NCI-H2227 (cell line): Measurements from ENCODE around the gene PTPRF.
A peak's percentile ranks its signal among the peaks of the same experiment; 100 is the strongest.
"Not testable (repeated sequence)": the region's sequence is repeated elsewhere in the genome, so short reads cannot be mapped to it uniquely, and the experiment has no call there.

Experiments
- DNase-seq: peaks from one replicate; lab custom pipeline; 2025; ENCODE audit not compliant: unreplicated experiment; lab: John Stamatoyannopoulos, UW

PTPRF gene

DNA sequence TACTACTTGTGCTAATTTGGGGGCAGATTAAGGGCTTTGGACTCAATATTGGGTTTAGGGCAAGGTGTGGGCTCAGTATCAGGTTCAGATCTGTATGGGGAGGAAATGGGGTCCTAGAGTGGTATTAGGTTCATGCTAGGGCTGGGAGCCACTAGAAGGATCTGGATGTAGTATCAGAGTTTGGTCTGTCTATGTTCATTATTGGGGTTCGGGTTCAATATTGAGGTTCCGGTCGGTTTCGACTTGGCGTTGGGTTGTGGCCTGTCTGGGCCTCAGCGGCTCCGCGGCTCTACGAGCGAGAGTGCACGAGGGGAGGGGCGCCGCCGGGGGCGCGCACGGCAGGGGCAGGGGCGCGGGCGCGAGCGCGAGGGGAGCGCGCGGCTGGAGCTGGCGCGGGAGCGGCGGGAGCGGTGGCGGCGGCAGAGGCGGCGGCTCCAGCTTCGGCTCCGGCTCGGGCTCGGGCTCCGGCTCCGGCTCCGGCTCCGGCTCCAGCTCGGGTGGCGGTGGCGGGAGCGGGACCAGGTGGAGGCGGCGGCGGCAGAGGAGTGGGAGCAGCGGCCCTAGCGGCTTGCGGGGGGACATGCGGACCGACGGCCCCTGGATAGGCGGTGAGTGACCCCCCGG lies at the start of gene PTPRF:
Gene PTPRF, plus strand, starts transcription at position 401 of the 624 bp plus-strand sequence. CDS start 14,193 bp downstream, outside the sequence.
- DNase-seq = peak; percentile 85

DNA sequence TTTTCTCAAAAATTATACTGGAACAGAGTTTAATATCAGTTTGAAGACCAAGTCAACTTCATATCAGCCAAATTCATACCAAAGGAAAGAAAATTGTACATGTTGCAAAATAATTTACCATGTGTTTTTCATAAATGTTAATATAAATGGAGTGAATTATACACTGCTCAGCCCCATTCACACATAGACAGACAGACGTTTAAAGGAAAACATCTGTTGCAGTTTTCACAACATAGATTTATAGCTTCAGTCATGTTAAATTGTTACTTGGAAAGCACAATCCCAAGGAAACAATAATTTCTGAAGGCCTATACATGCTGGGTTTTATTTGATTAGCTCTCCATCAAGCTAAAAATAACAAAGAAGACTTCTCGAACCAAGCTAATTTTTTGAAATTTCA lies 49.2 kb upstream of the PTPRF start:
- DNase-seq = no peak

DNA sequence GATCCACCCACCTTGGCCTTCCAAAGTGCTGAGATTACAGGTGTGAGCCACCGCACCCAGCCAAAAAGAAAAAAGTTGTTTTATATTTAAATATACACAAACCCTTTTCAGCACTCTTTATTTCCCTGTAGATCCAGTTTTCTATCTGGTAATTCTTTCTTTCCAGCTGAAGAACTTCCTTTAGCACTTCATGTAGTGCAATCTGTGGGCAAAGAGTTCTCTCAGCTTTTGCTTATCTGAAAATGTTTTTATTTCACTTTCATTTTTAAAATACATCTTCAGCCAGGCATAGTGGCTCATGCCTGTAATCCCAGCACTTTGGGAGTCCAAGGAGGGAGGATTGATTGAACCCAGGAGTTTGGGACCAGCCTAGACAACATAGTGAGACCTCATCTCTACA lies 48.5 kb upstream of the PTPRF start:
- DNase-seq = no peak

DNA sequence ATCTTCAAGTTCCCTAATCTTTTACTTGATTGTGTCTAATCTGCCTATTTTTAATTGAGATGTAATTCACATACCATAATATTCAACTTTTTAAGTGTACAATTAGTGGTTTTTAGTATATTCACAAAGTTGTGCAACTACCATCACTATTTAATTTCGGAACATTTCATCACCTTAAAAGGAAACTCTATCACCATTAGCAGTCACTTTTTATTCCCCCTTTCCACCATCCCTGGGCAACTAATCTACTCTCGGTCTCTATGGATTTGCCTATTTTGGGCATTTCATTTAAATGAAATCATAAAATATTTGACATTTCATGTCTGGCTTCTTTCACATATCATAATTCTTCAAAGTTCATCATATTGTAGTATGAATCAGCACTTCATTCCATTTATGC lies 46.3 kb upstream of the PTPRF start:
- DNase-seq = no peak

DNA sequence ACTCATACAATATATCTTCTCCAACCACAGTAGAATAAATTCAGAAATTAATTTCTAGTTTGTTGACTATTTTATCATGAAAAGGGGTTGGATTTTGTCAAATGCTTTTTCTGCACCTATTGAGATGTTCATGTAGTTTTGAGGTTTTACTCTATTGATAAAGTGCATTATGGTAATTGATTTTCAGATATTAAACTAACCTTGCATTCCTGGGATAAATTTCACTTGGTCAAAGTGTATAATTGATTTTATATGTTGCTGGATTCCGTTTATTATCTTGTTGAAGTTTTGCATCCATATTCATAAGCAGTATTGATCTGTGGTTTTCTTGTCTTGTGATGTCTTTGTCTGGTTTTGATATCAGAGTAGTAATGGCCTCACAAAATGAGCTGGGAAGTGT lies 42.5 kb upstream of the PTPRF start:
- no peak for DNase-seq

DNA sequence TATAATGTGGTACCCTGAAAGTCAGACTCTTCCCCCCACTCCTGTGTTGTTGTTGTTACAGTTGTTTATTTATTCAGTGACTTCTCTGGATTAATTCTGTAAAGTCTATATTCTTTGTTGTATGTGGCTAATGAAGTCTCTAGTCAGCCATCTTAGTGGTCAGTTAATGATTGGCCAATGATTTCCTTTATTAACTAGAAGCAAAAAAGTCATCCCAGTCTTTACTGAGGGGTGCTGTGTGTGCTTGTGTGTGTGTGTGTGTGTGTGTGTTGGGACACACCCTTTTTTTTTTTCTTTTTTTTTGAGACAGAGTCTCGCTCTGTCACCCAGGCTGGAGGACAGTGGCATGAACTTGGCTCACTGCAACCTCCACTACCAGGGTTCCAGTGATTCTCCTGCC lies 39.6 kb upstream of the PTPRF start:
- DNase-seq = no peak

DNA sequence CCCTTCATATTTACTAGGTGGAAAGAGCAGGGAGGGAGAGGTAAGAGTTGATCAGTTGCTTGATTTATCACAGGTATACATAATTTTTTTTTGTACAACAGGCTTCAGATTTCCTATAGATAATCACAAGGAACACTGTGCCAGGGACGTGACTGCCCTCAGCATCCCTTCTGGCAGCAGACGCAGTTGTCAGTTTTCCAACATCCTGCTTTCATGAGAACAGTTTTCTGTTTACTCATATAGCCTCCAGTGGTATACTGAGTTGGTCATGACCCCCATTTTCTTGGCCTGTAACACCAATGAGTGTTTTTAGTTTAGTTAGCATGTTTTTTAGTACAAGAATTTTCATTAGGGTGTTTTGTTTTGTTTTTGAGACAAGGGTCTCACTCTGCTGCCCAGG lies 37.9 kb upstream of the PTPRF start:
- DNase-seq = no peak

DNA sequence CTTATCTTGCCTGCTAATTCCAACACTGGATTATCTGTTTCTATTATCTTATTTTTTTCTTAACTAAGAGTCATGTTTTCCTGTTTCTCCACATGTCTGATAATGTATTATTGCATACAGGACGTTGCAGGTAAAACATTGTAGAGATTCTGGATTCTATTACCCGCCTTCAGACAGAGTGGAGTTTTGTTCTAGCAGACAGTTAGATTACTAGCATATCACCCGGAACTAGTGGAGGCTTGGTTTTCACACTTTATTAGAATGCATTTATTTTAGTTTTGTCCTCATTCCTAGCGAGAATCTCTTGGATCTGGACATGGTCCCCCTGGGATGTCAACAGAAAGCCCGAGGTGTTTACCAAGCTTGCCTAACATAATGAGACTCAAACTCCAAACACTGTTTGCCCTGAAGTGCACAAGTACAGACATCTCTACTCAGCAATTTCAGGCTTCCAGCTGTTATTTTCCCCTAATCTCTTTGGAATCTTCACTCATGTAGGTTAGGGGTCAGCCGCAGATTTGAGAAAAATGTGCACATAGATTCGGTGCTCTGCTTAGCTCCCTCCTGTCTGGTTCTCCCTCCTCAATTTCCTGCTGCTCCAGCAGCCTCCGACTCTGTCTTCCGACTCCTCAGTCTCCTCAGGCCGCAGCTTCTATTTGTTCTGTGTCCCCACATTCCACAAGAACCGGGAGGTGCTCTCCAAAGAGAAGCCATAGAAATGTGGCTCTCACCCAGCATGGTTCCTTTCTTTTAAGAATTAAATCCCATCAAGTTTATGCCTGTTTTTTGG lies 36.8 kb upstream of the PTPRF start:
- DNase-seq = peak; percentile 68

DNA sequence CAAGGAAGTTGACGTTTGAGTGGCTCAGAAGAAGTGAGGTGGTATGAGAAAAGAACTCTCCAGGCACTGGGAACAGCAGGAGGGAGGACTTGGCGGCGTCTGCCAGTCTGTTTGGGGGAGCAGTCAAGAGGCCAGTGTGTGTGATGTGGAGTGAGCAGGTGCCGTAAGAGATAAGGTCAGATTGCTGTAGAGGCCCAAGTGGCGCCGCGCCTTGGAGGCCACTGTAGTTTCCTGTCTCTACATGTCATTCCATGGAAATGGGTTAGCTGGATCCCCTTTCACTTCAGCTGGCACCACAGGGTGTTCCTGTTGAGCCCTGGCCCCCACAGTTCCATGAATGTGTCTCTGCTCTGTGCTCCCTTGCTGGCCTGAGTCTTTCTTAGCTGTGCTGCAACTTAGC lies 35.5 kb upstream of the PTPRF start:
- DNase-seq = no peak

DNA sequence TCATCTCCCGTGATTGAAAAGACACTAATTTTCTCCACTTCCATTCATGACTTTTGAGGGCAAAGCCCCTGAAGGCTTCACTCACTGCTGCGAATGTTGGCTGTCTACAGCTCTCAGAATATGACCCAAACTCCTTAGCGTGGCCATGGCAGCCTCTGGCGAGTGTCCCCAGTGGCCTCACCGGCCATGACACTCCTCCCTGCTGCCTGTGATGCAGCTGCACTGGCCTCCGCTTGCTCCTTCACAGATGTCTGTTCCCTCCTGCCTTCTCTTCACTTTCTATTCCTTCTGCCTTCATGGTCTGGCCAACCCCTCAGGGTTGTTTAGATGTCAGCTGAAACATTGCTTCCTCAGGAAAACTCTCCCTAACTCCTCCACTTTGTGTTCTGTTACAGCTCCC lies 30.8 kb upstream of the PTPRF start:
- DNase-seq = no peak

DNA sequence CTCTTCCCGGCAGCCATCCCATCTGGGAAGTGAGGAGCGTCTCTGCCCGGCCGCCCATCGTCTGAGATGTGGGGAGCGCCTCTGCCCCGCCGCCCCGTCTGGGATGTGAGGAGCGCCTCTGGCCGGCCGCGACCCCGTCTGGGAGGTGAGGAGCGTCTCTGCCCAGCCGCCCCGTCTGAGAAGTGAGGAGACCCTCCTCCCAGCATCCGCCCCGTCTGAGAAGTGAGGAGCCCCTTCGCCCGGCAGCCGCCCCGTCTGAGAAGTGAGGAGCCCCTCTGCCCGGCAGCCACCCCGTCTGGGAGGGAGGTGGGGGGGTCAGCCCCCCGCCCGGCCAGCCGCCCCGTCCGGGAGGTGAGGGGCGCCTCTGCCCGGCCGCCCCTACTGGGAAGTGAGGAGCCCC lies 28.9 kb upstream of the PTPRF start:
- not testable (repeated sequence) for DNase-seq

DNA sequence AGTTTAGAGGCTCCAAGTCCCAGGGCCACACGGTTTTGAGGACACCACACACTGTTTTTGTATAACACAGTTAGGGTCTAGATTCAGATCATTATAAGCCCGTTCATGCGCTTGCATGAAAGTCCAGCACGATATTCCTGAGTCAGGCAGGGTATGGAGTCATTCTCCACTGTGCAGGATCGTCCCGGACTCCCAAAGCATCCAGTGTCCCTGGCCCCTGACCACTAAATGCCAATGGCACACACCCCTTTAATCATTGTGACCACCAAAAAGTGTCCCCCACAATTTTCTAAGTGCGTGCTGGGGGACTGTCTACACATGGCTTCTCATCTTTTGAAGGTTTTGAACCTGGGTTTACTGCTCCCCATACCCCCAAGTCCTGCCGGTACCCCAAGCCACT lies 27.1 kb upstream of the PTPRF start:
- no peak for DNase-seq

DNA sequence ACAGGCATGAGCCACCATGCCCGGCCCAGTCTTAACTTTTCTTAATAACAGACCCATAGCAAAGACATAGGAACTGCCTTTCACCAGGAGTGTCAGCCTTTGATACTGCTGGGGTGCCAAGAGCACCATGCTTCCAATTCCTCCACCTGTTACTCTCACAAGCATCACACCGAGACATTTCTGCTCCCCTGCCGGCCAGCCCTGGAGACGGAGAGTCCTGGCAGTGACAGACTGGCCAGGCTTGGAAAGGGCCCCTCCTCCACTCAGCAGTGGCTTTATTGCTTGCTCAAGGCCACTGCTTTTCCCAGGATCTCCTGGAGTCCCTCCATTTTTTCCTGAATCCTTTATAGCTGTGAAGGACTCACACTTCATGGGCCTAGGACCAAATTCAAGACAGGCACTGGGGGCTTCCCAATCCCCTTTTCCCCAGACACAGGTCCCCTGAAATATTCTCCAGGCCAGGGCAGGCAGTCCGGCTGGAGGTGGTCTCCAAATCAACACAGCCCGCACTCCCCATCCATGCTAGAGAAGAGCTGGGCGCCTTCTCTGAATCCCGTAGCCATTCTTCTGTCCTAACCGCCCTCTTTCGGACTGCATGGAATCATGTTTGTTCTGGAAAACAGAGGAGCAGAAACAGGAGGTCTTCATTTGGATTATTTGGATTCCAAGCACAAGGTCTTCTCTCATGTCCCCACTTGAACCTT lies 25.5 kb upstream of the PTPRF start:
- DNase-seq = no peak

DNA sequence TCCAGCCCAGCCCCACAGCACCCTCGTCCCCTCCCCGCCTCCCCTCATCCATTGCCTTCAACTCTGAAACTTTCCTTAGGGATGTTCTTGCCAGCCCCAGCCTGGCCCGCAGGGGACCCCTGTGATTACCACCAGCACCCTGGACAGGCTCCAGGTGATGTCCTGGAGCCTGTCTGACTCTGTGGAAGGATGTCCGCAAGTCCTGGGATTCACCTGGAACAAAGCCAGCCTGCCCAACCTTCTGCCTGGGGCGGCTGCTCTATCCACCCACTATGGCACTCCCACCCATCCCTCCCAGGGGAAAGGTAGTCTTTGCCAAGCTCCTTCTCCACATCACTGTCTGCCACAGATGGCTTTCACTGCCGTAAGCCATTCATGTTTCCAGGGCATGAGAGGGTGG lies 24.4 kb upstream of the PTPRF start:
- DNase-seq = no peak

DNA sequence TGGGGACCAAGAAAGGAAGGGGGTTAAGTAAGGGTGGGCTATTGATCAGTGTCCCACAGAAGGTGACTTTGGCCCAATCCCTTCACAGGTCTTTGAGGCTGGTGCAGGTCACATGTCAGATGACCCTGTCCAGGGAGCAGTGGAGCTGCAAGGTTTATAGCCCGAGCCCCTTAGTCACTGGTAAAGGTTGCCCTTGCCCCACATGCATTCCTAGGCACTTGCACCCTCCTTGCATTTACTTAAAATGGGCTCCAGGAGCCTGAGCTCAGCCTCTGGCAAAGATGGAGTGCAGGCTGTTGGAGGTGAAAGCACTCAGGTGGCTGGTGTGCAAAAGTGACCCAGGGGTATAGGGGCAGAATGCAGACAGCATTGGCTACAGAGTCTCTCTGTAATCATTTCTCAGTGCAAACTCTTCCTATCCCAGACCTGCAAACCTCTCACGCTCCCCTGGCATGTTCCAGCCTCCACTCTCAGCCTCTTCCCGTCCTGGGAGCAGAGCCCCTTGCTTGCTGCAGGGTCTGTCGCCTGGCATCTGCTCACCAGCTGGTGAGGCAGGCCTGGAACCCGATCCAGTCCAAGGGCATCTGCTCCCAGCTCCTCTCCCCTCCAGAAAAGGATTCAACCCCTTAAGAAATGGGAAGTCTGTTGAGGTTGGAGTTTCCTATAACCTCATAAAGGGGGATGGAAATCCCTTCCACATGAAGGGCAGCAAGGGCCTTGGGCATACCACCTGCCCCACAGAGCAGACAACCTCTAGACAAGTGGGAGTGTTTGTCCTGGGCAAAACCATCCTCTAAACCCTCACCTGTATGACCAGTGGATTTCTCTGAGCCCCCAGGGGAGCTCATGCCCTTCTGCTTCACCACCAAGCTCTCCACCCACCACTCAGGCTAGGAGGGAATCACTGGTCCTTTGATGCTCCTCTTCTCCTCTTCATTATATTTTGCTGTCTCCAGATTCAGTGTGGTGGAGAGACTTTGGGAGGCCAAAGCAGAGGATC lies 23.1 kb upstream of the PTPRF start:
- DNase-seq = no peak

DNA sequence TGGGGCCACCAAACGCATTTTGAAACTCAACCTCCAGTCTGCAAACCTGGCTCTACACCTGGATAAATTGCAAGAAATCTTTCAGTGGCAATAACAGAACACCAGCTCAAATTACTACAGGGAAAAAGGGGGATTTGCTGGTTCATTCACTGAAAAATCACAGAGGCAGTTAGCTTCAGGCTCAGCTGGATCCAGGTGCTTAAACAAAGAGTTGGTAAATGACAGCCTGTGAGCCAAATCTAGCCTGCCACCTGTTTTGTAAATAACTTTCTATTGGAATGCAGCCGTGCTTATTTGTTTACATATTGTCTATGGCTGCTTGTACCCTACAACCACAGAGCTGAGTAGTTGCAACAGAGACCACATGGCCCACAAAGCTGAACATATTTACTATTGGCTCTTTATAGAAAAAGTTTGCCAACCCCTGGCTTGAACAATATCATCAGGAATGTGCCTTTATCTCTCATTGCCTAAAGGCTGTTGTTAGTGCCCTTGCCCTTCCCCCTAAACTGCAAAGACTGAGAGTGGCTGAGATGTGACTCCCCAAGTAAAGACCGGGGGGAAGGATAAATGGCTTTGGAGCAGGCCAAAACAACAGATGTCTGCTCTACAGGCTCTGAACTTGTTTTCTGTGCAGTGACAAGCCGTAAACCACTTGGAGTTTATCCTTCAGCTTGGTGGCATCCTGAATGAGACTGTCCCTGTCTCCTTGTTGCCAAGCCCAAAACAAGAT lies 21.5 kb upstream of the PTPRF start:
- DNase-seq = no peak

DNA sequence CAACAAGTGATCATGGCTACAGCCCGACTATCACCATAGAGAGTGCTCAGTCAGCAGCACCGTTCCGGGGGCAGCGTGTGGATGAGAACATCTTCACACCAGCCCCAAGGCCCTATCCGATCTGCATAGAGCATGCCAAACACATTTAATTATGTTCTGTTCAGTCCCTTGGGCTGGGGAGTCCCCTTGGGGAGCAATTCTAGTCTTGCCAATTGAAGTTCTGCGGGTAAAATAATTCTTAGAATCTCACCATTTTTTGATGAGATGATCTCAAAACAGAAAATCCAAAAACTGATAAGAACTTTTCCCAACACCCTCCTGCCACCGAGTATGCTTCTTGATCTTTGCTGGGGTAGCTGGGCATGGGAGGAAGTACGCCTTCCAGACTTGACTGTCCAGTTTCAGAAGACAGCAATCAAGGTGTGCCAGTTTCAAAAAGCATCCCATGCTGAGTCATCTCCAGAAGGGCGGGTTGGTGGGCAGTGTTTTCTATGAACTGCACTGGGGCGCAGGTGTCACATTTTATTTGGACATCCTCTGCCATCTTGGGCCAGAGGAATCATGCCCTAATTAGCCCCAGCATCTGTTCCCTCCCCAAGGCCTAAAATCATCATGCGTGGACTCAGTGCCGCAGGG lies 20.8 kb upstream of the PTPRF start:
- DNase-seq = no peak

DNA sequence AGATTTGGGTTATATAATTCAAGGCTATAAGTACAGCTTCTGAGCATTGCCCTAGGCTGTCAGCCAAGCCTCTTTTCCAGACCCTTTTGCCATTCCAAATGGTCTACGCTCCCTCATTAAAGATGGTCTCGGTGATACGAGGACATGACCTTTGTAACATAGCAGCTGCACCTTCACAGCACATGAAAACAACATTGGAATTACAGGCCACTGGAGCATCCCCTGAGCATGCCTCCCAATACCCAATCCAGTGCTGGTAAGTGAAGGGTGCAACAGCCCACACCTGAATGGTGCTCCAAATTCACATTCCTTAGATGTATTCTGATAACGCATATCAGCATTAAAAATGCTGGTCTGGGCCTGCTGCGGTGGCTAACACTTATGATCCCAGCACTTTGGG lies 20.1 kb upstream of the PTPRF start:
- no peak for DNase-seq

DNA sequence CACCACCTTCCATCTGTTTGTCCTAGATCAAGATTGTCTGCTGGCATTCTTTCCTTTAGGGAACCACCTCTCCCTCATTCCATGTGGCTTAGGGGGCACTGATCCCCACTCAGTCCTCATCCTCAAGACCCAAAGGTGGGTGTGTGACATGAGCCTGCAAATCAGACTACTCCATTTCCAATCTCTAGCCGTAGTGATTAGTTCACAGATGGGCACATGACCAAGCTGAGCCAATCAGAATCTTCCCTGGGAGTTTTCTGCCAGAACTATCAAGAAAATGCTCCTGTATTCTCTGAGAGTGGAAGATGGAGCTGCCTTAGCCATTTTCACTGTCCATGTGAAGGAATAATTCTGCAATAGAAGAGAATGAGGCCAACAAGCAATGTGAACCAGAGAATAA lies 19.3 kb upstream of the PTPRF start:
- DNase-seq = no peak

DNA sequence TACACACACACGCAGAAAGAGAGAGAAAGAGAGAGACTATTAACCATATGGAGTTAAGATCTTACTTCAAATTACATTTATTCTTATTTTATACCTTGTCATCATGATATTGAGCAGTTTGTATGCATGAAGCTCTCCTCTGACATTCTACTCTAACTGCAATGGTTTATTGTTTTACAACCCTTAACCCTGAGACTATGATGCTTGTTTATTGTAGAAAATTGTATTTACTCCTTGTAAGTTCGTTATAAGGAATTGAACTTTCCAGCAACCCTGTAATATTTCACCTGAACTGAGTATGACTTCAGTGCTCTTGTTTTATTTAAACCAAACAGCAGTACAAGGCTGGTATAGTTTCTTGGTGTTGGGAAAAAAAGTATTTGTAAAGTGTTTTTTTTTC lies 18.6 kb upstream of the PTPRF start:
- no peak for DNase-seq
